GM13977 (cell line): ENCODE measurements around the gene RYR1.

Experiments
- DNase-seq: peaks from one replicate; pipeline ENCODE4 v3.0.0; 2012; ENCODE audit warnings: low spot score
- CTCF ChIP-seq: IDR thresholded peaks from 2 replicates; pipeline ENCODE4 v1.5.1; 2012; ENCODE audit warnings: mild to moderate bottlenecking, control low read depth; ENCODE audit not compliant: insufficient read depth; ENCODE audit errors: extremely low read depth, missing control alignments
- in situ Hi-C: fragments of 300-500 bp; cut with MboI; formaldehyde crosslinking; loops from one replicate; pipeline ENCODE4 v1.12.0; 2022; ENCODE audit warnings: low sequenced_read_pairs, low pct_unique_long_range_greater_than_20kb, mixed read lengths, inconsistent platforms; ENCODE audit not compliant: unreplicated experiment

RYR1 gene

GRCh38 chr19:38606131-38606530 is 172.6 kb downstream of the RYR1 start:
- DNase-seq = no peak
- no peak for TF ChIP-seq CTCF
- in situ Hi-C loops = no loop called here

- no peak for DNase-seq
- no peak for TF ChIP-seq CTCF
- in situ Hi-C loops = no loop called here
These were observed 180.8 kb downstream of the RYR1 start for GRCh38 chr19:38614289-38614688.

- no peak for DNase-seq
- in situ Hi-C loops = no loop called here
These were observed 181.6 kb downstream of the RYR1 start for GRCh38 chr19:38615007-38615581.

GRCh38 chr19:38616265-38616664 is 182.8 kb downstream of the RYR1 start:
- no peak for TF ChIP-seq CTCF
- no peak for DNase-seq
- in situ Hi-C loops = no loop called here

More at GRCh38 chr19:38615007-38615581, 181.6 kb downstream of the RYR1 start:
- no peak for TF ChIP-seq CTCF

- in situ Hi-C loops = no loop called here
- no peak for TF ChIP-seq CTCF
- no peak for DNase-seq
These were observed 183.8 kb downstream of the RYR1 start for GRCh38 chr19:38617283-38617763.

GRCh38 chr19:38617764-38618589 is 184.5 kb downstream of the RYR1 start, which contains the start of gene MAP4K1:
Gene MAP4K1, minus strand, starts transcription at chr19:38617953. Its CDS starts 58 bp downstream, at chr19:38617895.
- TF ChIP-seq CTCF = no peak
- in situ Hi-C loops = no loop called here
- peak; percentile 85 for DNase-seq
